Thoracic aorta (tissue), 2 donors: Measurements from ENCODE around the gene GALK1. TPM values are rescaled to one million over a fixed set of nuclear protein-coding genes. Genes with fewer than 3 reads are reported as not detected.

ENCODE experiments used
- ATAC-seq: fragments of 150-250 bp; one replicate; pipeline ENCODE4 v1.8.0; 2017; ENCODE audit warnings: low read depth; ENCODE audit not compliant: insufficient number of reproducible peaks, low FRiP score
- DNase-seq: peaks from one replicate; pipeline ENCODE4 v3.0.0-alpha.2; 2020; ENCODE audit warnings: low spot score
- H3K27ac ChIP-seq, 2 donors: fragments of 200-600 bp; sonication (generic); 1 replicate in 1 of 2; 2 replicates in 1 of 2; pipeline ENCODE4 v1.5.1; 2016; ENCODE audit warnings: mild to moderate bottlenecking in 2 of 2, moderate library complexity in 2 of 2
- H3K27me3 ChIP-seq: fragments of 200-600 bp; sonication (generic); replicated peaks from 2 replicates; pipeline ENCODE4 v1.6.0; 2016; ENCODE audit warnings: mild to moderate bottlenecking; ENCODE audit not compliant: insufficient read depth
- H3K36me3 ChIP-seq: fragments of 200-600 bp; sonication (generic); one replicate; pipeline ENCODE4 v1.5.1; 2016
- H3K4me1 ChIP-seq, 2 donors: fragments of 200-600 bp; sonication (generic); 1 replicate in 1 of 2; 2 replicates in 1 of 2; pipeline versions ENCODE4 v1.5.1 to v1.6.0; 2016; ENCODE audit warnings: low read depth in 2 of 2, mild to moderate bottlenecking in 1 of 2; ENCODE audit not compliant: control insufficient read depth in 1 of 2
- H3K4me3 ChIP-seq: fragments of 200-600 bp; sonication (generic); 2 replicates; pipeline ENCODE4 v1.5.1; 2016; ENCODE audit warnings: mild to moderate bottlenecking
- H3K9me3 ChIP-seq: fragments of 200-600 bp; sonication (generic); 2 replicates; pipeline ENCODE4 v1.5.1; 2016
- total RNA-seq, 2 donors: library from RNA; depleted of rRNA; stranded (reverse); fragments of >200 nt; gene quantifications; one replicate each; pipeline versions ENCODE4 v1.1.0 to v1.2.3, GENCODE V29; 2016
- TF ChIP-seq, protein P1 (sequence below): fragments of 200-600 bp; sonication (generic); IDR thresholded peaks from one replicate; pipeline ENCODE4 v1.5.1; 2019; ENCODE audit warnings: antibody characterized with exemption

The GALK1 gene
- total RNA-seq, 2 donors from 2014 or later, result 29.6 to 58.3 TPM

DNA sequence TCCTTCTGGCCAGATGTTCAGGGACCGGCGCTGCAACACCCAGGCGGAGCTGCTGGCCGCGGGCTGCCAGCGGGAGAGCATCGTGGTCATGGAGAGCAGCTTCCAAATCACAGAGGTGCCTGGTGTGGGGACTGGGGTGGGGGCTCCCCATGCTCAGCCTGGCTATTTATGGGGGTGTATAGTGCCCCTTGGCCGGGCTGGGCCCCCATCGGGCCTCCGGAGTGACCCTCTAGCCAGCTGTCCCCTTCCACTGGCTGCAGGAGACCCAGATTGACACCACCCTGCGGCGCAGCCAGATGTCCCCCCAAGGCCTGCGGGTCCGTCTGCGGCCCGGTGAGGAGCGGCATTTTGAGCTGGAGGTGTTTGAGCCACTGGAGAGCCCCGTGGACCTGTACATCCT lies 37.6 kb downstream of the GALK1 start:
- DNase-seq (no peak), ATAC-seq (no peak)
- no peak overlapping the region for H3K27ac ChIP-seq
- H3K4me1 ChIP-seq, result no peaks in the 10 kb centered on the region
- H3K27me3 ChIP-seq, result peaks cover under 1% of the 10 kb centered on the region
- no peak overlapping the region for H3K4me3 ChIP-seq
- TF ChIP-seq, protein P1, sequence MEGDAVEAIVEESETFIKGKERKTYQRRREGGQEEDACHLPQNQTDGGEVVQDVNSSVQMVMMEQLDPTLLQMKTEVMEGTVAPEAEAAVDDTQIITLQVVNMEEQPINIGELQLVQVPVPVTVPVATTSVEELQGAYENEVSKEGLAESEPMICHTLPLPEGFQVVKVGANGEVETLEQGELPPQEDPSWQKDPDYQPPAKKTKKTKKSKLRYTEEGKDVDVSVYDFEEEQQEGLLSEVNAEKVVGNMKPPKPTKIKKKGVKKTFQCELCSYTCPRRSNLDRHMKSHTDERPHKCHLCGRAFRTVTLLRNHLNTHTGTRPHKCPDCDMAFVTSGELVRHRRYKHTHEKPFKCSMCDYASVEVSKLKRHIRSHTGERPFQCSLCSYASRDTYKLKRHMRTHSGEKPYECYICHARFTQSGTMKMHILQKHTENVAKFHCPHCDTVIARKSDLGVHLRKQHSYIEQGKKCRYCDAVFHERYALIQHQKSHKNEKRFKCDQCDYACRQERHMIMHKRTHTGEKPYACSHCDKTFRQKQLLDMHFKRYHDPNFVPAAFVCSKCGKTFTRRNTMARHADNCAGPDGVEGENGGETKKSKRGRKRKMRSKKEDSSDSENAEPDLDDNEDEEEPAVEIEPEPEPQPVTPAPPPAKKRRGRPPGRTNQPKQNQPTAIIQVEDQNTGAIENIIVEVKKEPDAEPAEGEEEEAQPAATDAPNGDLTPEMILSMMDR, result no peak
- no peaks in the 10 kb centered on the region for H3K9me3 ChIP-seq
- H3K36me3 ChIP-seq, result no peaks in the 10 kb centered on the region

DNA sequence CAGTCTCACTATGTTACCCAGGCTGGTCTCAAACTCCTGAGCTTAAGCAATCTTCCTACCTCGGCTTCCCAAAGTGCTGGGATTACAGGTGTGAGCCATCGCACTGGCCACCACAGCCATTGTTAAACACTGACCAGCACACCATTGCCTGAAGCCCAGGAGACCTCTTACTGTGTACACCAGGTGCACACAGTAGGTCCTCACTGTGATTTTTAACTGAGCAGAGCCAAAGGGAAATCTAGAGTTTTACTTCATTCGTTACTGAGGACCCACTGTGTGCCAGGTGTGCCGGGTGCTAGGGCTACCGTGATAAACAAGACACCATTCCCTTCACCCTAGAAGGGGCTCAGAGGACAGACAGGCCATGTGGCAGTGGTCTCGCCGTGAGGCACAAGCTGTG lies 39.5 kb downstream of the GALK1 start:
- Histone ChIP-seq H3K36me3 (no peaks in the 10 kb centered on the region), H3K27ac (no peak overlapping the region), H3K27me3 (peaks cover 9% of the 10 kb centered on the region), H3K4me1 (peaks cover 0 to 5% of the 10 kb centered on the region in 2 donors), H3K9me3 (no peaks in the 10 kb centered on the region), H3K4me3 (no peak overlapping the region)
- TF ChIP-seq, protein P1, result no peak
- no peak for DNase-seq
- no peak for ATAC-seq

DNA sequence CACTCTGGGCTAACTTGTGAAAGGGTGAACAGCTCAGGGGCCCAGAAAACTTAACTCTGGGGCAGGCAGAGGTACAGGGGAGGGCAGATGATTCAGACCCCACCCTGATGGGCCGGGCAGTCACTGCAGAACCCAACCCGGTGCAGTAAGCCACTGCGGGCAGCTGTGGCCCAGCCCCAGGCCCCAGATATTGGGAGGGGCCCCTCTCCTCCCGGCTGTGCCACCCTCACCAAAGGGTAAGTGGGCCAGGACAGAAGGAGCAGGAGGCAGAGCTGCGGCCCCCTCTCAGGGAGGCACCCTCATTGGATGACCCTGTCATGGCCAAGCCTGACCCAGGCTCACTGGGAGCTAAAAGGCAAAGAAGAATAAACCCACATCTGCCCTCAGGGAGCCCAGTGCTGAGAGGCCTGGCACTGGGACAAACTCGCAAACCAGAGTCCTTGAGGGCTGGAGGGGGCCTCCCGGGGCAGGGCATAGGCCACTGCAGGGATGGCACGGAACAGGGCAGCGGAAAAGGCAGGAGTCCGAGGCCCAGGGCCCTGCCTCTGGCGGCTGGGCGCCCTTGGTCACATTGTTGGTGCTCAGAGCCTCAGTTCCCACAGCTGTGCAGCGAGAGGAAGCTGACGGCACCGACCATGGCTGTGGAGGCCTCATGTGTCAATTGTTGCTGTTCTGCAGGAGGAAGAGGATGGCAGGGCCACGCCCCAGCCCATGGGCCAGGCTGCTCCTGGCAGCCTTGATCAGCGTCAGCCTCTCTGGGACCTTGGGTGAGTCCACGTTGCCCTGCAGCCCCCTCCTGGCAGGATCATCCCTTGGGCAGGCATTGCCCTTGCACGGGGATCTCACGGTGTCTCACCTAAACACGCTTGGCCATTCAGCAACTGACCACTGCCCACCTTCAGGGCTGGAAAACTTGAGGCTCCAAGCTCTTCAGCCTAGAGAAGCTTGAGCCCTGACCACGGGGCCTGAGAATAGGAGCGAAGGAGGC lies 40.7 kb downstream of the GALK1 start:
- peaks cover 9% of the 10 kb centered on the region for H3K27me3 ChIP-seq
- no peak for ATAC-seq
- no peaks in the 10 kb centered on the region for H3K36me3 ChIP-seq
- H3K4me1 ChIP-seq, result peaks cover 0 to 5% of the 10 kb centered on the region in 2 donors
- no peak overlapping the region for H3K4me3 ChIP-seq
- no peak for DNase-seq
- H3K27ac ChIP-seq, result no peak overlapping the region
- no peaks in the 10 kb centered on the region for H3K9me3 ChIP-seq
- TF ChIP-seq, protein P1, result no peak

DNA sequence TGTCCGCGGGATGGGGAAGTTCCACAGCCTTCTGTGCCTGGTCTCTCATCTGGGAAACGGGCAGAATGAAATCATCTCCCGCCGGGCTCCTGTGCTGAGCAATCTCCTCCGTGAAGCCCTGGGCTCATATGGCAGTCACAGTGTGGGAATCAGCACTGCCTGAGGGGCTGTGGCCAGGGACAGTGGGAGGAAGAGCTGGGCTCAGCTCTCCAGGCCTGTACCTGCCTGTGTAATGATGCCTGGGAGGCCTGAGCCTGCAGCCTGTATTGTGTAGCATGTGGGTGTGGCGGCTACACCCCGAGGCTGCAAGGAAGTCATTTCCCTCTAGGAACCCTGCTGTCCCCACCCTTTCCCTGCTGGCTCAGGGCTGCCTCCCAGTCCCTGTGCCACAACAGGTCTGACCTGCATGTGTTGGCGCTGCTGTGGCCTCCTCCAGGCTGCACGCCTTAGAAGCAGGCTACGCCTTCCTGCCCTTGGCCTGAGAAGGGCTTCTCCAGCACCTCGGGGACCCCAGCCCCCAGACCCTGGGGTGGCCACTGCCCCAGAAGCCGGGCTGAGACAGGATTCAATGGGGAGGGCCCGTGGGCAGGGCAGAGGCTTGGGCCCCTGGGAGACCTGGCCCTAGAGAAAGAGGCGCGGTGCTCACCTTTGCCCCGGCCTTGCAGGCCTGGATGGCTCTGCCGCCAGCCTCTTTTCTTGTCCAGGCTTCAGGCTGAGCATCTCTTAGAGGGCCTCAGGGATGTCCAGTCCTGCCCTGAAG lies 41.6 kb downstream of the GALK1 start:
- Histone ChIP-seq H3K4me1 (peaks cover 0 to 5% of the 10 kb centered on the region in 2 donors), H3K27me3 (peaks cover 9% of the 10 kb centered on the region), H3K36me3 (no peaks in the 10 kb centered on the region), H3K27ac (no peak overlapping the region), H3K9me3 (no peaks in the 10 kb centered on the region), H3K4me3 (no peak overlapping the region)
- DNase-seq (no peak), ATAC-seq (no peak)
- TF ChIP-seq, protein P1, result no peak

DNA sequence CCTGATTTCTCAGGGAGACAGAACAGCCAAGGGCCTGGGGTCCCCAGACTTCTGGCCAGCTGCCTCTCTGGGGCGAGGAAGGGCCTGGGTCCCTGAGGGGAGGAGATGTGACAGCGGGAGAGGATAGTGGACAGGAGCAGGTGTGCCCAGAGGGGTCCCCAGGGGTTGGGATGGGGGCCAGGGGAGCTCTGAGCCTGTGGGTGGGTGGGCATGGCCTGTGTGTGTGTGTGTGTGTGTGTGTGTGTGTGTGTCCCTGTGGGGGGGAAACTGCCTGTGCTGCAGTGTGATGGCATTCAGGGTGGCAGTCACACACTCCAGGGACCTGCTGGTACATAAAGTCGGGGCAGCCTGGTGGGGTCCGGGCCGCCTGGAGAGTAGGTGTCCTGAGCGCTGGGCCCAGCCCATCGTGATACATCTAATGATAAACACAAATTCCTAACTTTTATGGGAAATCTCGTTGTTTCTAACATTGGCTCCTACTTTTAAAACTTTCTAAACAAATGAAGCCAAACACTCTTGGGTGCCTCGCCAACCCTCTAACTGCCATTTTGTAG lies 42.4 kb downstream of the GALK1 start:
- H3K27me3 ChIP-seq, result peaks cover 9% of the 10 kb centered on the region
- TF ChIP-seq, protein P1, result no peak
- no peaks in the 10 kb centered on the region for H3K9me3 ChIP-seq
- H3K27ac ChIP-seq, result no peak overlapping the region
- H3K4me3 ChIP-seq, result peak overlapping the region; percentile 58
- no peaks in the 10 kb centered on the region for H3K36me3 ChIP-seq
- H3K4me1 ChIP-seq, result peaks cover 0 to 5% of the 10 kb centered on the region in 2 donors
- no peak for DNase-seq
- no peak for ATAC-seq
